ENCODE data around the gene POLR1B.

GRCh38 chr2:112539306-112539705, 3.0 kb upstream of the POLR1B start:
- TF ChIP-seq CTCF (IDR thresholded peaks at IDR 0.05): no peak
- no peak for TF ChIP-seq POLR2A (IDR thresholded peaks at IDR 0.05)
